Panc1 (cell line): ENCODE data around the gene NIPBL. TPM values are rescaled to one million over a fixed set of nuclear protein-coding genes. Genes with fewer than 3 reads are reported as not detected.
"Not testable (repeated sequence)": the region's sequence is repeated elsewhere in the genome, so short reads cannot be mapped to it uniquely, and the experiment has no call there.

Source experiments
- ATAC-seq: fragments of 200-7000 bp; cut with Tn5 transposase; 2 replicates; pipeline ENCODE4 v1.9.1; 2020; ENCODE audit warnings: mild to moderate bottlenecking, moderate library complexity
- BruUV-seq: library from RNA; stranded (reverse); fragments of 400-500 nt; replicated peaks from 2 replicates; lab custom pipeline; 2021; lab: Mats Ljungman, UMichigan
- CTCF ChIA-PET: fragments of 300-600 bp; sonication (Branson Sonifier 250); formaldehyde crosslinking; loops from one replicate; lab custom pipeline; 2022; ENCODE audit warnings: antibody characterized with exemption; lab: Charles Lee
- POLR2A ChIA-PET: fragments of 300-600 bp; sonication (Branson Sonifier 250); formaldehyde crosslinking; loops from one replicate; lab custom pipeline; 2022; ENCODE audit warnings: antibody characterized with exemption; lab: Charles Lee
- DNase-seq: peaks from one replicate; pipeline ENCODE4 v3.0.0-alpha.2; 2010; ENCODE audit warnings: low read depth, low spot score
- H3K27ac ChIP-seq: 2 replicates; pipeline ENCODE4 v1.5.1; 2011; ENCODE audit warnings: mild to moderate bottlenecking, low read length, inconsistent platforms
- H3K27me3 ChIP-seq: fragments of 200-500 bp; sonication (Bioruptor generic); 2 replicates; pipeline ENCODE4 v1.6.0; 2014; ENCODE audit warnings: low read length, inconsistent platforms; ENCODE audit not compliant: control insufficient read depth, insufficient read depth
- H3K36me3 ChIP-seq: fragments of 200-500 bp; sonication (Bioruptor generic); 2 replicates; pipeline ENCODE4 v1.5.1; 2014; ENCODE audit warnings: inconsistent platforms, mild to moderate bottlenecking, low read length, moderate library complexity; ENCODE audit not compliant: control insufficient read depth, insufficient read depth
- H3K4me1 ChIP-seq: 2 replicates; pipeline ENCODE4 v1.5.1; 2011; ENCODE audit warnings: inconsistent platforms, mild to moderate bottlenecking, low read length, moderate library complexity; ENCODE audit not compliant: control insufficient read depth, insufficient read depth
- H3K4me3 ChIP-seq, 2 experiments: 2 replicates each; pipeline ENCODE4 v1.5.1; 2011 to 2012; ENCODE audit warnings: low read depth in 2 of 2, low read length in 2 of 2, mild to moderate bottlenecking in 2 of 2, inconsistent platforms in 1 of 2, moderate library complexity in 1 of 2
- H3K9me3 ChIP-seq: fragments of 200-500 bp; sonication (Bioruptor generic); 2 replicates; pipeline ENCODE4 v1.5.1; 2014; ENCODE audit warnings: low read depth, mild to moderate bottlenecking, inconsistent platforms, low read length, moderate library complexity; ENCODE audit not compliant: control insufficient read depth, insufficient read depth
- POLR2AphosphoS5 ChIP-seq: IDR thresholded peaks from 2 replicates; pipeline ENCODE4 v1.6.1; 2012; ENCODE audit warnings: mild to moderate bottlenecking, low read depth, low read length, moderate library complexity
- SIN3A ChIP-seq: IDR thresholded peaks from 2 replicates; pipeline ENCODE4 v1.6.1; 2012; ENCODE audit warnings: low read depth, mild to moderate bottlenecking, low read length, moderate library complexity, borderline replicate concordance; ENCODE audit not compliant: insufficient read depth
- TCF7L2 ChIP-seq: IDR thresholded peaks from 2 replicates; pipeline ENCODE4 v1.6.1; 2011; ENCODE audit warnings: mild to moderate bottlenecking, low read depth, low read length, inconsistent platforms
- in situ Hi-C: cut with HindIII; loops from 2 replicates; pipeline ENCODE4 v1.10.0; 2016; ENCODE audit warnings: low sequenced_read_pairs, low pct_unique_long_range_greater_than_20kb
- intact Hi-C: fragments of 100-400 bp; cut with micrococcal nuclease; formaldehyde crosslinking; loops from one replicate; pipeline ENCODE4 v1.10.0; 2022; ENCODE audit not compliant: unreplicated experiment
- total RNA-seq: library from RNA; stranded (reverse); gene quantifications from one replicate; pipeline ENCODE4 v1.2.1, GENCODE V29; 2021; ENCODE audit not compliant: unreplicated experiment
- TF ChIP-seq, protein P1 (sequence below), 2 experiments: IDR thresholded peaks; 2 replicates each; pipeline ENCODE4 v1.6.1; 2011 to 2012; ENCODE audit warnings: low read depth in 2 of 2, control low read depth in 1 of 2, low read length in 1 of 2, mild to moderate bottlenecking in 1 of 2, moderate library complexity in 1 of 2; ENCODE audit not compliant: insufficient read depth in 1 of 2
- TF ChIP-seq, protein P2 (sequence below): fragments of 450-650 bp; IDR thresholded peaks from 2 replicates; pipeline ENCODE4 v1.5.1; 2017; ENCODE audit warnings: mild to moderate bottlenecking

The NIPBL gene
- total RNA-seq, 1 experiment from 2014 or later: 41.6 TPM

DNA sequence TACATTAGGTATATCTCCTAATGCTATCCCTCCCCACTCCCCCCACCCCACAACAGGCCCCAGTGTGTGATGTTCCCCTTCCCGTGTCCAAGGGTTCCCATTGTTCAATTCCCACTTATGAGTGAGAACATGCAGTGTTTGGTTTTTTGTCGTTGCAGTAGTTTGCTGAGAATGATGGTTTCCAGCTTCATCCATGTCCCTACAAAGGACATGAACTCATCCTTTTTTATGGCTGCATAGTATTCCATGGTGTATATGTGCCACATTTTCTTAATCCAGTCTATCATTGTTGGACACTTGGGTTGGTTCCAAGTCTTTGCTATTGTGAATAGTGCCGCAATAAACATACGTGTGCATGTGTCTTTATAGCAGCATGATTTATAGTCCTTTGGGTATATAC lies 40.0 kb downstream of the NIPBL start:
- POLR2A ChIA-PET, H3K4me1 ChIP-seq, intact Hi-C loops, H3K36me3 ChIP-seq, H3K27ac ChIP-seq, H3K4me3 ChIP-seq, ATAC-seq, H3K9me3 ChIP-seq, in situ Hi-C loops, H3K27me3 ChIP-seq, BruUV-seq, CTCF ChIA-PET, DNase-seq: not testable (repeated sequence)

DNA sequence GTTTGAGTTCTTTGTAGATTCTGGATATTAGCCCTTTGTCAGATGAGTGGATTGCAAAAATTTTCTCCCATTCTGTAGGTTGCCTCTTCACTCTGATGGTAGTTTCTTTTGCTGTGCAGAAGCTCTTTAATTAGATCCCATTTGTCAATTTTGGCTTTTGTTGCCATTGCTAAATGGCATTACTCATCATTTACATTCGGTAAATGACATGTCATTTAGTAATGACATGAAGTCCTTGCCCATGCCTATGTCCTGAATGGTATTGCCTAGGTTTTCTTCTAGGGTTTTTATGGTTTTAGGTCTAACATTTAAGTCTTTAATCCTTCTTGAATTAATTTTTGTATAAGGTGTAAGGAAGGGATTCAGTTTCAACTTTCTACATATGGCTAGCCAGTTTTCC lies 40.8 kb downstream of the NIPBL start:
- H3K4me3 ChIP-seq, in situ Hi-C loops, H3K27me3 ChIP-seq, POLR2A ChIA-PET, ATAC-seq, H3K4me1 ChIP-seq, H3K27ac ChIP-seq, DNase-seq, BruUV-seq, H3K36me3 ChIP-seq, intact Hi-C loops, H3K9me3 ChIP-seq, CTCF ChIA-PET: not testable (repeated sequence)

DNA sequence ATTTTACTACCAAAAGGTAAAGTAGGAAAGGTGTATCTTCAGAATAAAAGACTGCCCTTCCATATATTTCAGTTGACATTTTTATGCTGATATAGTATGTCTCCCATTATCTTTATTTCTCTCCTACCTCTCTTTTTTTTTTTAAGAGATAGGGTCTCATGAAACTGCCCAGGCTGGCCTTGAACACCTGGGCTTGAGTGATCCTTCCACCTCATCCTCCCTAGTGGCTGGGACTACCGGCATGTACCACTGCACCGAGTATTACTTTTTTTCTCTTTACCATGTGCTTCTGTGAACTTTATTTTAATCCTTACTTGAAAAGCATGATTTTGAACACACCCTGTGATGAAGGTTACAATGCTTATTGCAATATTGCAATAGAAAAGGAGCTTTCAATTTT lies 42.7 kb downstream of the NIPBL start:
- TF ChIP-seq POLR2AphosphoS5: no peak
- TF ChIP-seq SIN3A: no peak
- TF ChIP-seq TCF7L2: no peak
- TF ChIP-seq, protein P1, sequence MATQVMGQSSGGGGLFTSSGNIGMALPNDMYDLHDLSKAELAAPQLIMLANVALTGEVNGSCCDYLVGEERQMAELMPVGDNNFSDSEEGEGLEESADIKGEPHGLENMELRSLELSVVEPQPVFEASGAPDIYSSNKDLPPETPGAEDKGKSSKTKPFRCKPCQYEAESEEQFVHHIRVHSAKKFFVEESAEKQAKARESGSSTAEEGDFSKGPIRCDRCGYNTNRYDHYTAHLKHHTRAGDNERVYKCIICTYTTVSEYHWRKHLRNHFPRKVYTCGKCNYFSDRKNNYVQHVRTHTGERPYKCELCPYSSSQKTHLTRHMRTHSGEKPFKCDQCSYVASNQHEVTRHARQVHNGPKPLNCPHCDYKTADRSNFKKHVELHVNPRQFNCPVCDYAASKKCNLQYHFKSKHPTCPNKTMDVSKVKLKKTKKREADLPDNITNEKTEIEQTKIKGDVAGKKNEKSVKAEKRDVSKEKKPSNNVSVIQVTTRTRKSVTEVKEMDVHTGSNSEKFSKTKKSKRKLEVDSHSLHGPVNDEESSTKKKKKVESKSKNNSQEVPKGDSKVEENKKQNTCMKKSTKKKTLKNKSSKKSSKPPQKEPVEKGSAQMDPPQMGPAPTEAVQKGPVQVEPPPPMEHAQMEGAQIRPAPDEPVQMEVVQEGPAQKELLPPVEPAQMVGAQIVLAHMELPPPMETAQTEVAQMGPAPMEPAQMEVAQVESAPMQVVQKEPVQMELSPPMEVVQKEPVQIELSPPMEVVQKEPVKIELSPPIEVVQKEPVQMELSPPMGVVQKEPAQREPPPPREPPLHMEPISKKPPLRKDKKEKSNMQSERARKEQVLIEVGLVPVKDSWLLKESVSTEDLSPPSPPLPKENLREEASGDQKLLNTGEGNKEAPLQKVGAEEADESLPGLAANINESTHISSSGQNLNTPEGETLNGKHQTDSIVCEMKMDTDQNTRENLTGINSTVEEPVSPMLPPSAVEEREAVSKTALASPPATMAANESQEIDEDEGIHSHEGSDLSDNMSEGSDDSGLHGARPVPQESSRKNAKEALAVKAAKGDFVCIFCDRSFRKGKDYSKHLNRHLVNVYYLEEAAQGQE (IDR thresholded peaks at IDR 0.05; ENCODE audit: insufficient read depth in 1 of 2, low read depth in 2 of 2, low read length in 1 of 2): no peak
- TF ChIP-seq, protein P2, sequence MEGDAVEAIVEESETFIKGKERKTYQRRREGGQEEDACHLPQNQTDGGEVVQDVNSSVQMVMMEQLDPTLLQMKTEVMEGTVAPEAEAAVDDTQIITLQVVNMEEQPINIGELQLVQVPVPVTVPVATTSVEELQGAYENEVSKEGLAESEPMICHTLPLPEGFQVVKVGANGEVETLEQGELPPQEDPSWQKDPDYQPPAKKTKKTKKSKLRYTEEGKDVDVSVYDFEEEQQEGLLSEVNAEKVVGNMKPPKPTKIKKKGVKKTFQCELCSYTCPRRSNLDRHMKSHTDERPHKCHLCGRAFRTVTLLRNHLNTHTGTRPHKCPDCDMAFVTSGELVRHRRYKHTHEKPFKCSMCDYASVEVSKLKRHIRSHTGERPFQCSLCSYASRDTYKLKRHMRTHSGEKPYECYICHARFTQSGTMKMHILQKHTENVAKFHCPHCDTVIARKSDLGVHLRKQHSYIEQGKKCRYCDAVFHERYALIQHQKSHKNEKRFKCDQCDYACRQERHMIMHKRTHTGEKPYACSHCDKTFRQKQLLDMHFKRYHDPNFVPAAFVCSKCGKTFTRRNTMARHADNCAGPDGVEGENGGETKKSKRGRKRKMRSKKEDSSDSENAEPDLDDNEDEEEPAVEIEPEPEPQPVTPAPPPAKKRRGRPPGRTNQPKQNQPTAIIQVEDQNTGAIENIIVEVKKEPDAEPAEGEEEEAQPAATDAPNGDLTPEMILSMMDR: no peak
- BruUV-seq: no TSS peak
- no peak for ATAC-seq
- Histone ChIP-seq H3K4me3 (no peak overlapping the region), H3K36me3 (no peaks in the 10 kb centered on the region; the same call in 1 of the 2 replicates), H3K9me3 (peaks cover 3% of the 10 kb centered on the region; the same call in 1 of the 2 replicates), H3K27me3 (no peaks in the 10 kb centered on the region), H3K4me1 (no peaks in the 10 kb centered on the region), H3K27ac (no peak overlapping the region)
- POLR2A ChIA-PET: no interaction called here
- in situ Hi-C loops (no loop called here), intact Hi-C loops (no loop called here)
- no peak for DNase-seq
- CTCF ChIA-PET: no interaction called here
